GOT3 (cell line): ENCODE measurements around the gene NBPF20.
"Not testable (repeated sequence)": the region's sequence is repeated elsewhere in the genome, so short reads cannot be mapped to it uniquely, and the experiment has no call there.

Source experiments
- DNase-seq: peaks from one replicate; lab custom pipeline; 2025; ENCODE audit warnings: mixed read lengths; lab: John Stamatoyannopoulos, UW

The NBPF20 gene

GRCh38 chr1:145429329-145429728 lies 3.9 kb upstream of the NBPF20 start:
- DNase-seq = not testable (repeated sequence)

DNA sequence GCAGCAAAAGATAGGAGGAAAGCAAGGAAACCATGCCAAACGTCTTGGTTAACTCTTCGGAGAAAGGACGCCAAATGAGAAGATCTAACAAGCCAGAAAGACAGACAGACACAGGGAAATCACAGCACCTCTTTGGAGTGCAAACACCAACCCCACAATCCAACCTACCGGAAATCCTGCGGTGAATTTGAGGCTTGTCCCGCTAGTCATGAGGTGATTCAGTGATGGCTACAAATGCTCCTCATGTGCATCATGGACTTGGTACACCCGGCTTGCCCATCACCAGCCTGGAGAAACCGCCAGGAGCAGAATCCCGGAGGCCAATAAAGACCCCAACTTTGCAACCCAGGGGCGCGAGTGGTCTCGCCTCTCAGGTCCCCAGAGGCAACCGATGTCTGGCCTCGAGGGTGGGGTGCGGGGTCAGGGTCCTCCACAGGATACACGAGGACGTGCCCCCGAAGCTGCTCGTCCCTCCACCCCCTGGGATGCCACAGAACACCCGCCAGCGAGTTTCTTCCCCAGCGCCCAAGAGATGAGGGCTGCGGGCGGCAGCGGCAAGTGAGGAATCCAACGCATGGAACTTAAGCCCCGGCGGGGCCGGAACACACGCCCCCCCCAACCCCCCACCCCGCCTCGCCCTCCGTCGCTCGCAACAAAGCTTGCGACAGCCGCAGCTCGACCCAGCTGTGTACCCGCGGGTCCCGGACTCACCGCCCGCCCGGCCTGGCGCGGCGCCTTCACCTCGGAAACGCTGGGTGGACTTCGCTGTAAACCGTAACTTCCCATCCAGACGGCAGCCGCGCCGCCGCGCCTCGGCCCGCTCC lies 579 bp downstream of the NBPF20 start:
- not testable (repeated sequence) for DNase-seq

DNA sequence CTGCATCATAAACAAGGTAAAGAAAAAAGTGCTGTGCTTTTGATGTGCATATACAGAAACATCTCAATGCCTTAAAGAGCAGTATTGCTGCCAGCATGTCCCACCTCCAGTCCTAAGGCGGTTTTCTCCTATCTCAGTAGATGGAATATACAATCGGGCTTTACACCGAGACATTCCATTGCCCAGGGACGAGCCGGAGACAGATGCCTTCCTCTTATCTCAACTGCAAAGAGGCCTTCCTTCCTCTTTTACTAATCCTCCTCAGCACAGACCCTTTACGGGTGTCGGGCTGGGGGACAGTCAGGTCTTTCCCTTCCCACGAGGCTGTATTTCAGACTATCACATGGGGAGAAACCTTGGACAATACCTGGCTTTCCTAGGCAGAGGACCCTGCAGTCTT lies 10.3 kb downstream of the NBPF20 start:
- not testable (repeated sequence) for DNase-seq

DNA sequence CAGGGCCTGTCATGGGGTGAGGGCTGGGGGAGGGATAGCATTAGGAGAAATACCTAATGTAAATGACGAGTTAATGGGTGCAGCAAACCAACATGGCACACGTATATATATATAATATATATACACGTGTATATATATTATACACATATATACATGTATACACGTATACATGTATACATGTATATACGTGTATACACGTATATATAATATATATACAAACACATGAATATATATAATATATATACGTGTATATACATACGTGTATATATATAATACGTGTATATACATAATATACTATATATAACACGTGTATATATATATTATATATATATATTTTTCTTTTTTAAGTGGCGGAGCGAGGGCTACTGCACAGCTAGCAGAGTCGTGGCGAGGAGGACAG lies 18.1 kb downstream of the NBPF20 start:
- not testable (repeated sequence) for DNase-seq

- DNase-seq = not testable (repeated sequence)
Observed at GRCh38 chr1:145404949-145405348, 20.5 kb downstream of the NBPF20 start.

DNA sequence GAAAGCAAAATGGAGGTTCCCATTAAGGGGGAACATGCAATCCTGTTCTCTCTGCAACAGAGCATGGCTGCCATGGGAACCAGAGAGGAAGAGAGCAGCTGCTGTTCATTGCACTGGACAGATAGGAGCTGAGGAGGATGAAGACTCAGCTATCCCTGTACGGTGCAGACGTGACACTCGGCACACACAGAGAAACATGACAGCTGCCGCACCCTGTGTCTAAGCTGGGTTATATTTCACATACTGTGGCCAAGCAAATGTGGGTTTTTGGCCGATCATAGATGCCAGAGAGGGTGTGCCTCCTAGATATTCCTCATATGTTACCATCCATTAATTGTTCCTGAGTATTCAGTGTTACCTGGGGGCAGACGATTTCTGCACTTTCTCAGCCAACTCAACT lies 24.7 kb downstream of the NBPF20 start:
- DNase-seq = not testable (repeated sequence)
